ENCODE measurements around the gene EIF2B1. TPM values are rescaled to one million over a fixed set of nuclear protein-coding genes. Genes with fewer than 3 reads are reported as not detected.

EIF2B1 gene
- total and polyA plus RNA-seq, 9 of the 15 experiments (the other 6 are each of a cell fraction or from before 2014, with no cell fraction given): 35.7 to 195 (median 67.8) TPM

GRCh38 chr12:123601602-123602489, 31.6 kb downstream of the EIF2B1 start, which contains the start of gene DDX55 (continued):
- TF ChIP-seq ZNF232 (CRISPR knock-in tag; IDR thresholded peaks at IDR 0.05): no peak
- TF ChIP-seq MIER1 (IDR thresholded peaks at IDR 0.05; ENCODE audit: low read depth): 0 out of 2 replicates have a peak, but pooled peaks have one; percentile 21
- TF ChIP-seq NFRKB (IDR thresholded peaks at IDR 0.05; ENCODE audit: low read depth): peak; percentile 86; the same call in 1 of the 2 replicates
- TF ChIP-seq ATF7 (IDR thresholded peaks at IDR 0.05): peak; percentile 88
- TF ChIP-seq TGIF2 (CRISPR knock-in tag; IDR thresholded peaks at IDR 0.05): peak; percentile 77; the same call in 1 of the 2 replicates
- TF ChIP-seq, protein P1, sequence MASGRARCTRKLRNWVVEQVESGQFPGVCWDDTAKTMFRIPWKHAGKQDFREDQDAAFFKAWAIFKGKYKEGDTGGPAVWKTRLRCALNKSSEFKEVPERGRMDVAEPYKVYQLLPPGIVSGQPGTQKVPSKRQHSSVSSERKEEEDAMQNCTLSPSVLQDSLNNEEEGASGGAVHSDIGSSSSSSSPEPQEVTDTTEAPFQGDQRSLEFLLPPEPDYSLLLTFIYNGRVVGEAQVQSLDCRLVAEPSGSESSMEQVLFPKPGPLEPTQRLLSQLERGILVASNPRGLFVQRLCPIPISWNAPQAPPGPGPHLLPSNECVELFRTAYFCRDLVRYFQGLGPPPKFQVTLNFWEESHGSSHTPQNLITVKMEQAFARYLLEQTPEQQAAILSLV (tag; IDR thresholded peaks at IDR 0.05): peak; percentile 31; the same call in 1 of the 2 replicates
- TF ChIP-seq U2AF1 (optimal IDR thresholded peaks at IDR 0.05; ENCODE audit: low read depth, low read length): peak; percentile 100
- TF ChIP-seq GABPB1 (CRISPR knock-in tag; IDR thresholded peaks at IDR 0.05): peak; percentile 100
- no peak for TF ChIP-seq NFXL1 (CRISPR knock-in tag; IDR thresholded peaks at IDR 0.05)
- TF ChIP-seq, protein P2, sequence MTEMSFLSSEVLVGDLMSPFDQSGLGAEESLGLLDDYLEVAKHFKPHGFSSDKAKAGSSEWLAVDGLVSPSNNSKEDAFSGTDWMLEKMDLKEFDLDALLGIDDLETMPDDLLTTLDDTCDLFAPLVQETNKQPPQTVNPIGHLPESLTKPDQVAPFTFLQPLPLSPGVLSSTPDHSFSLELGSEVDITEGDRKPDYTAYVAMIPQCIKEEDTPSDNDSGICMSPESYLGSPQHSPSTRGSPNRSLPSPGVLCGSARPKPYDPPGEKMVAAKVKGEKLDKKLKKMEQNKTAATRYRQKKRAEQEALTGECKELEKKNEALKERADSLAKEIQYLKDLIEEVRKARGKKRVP (CRISPR knock-in tag; IDR thresholded peaks at IDR 0.05): 0 out of 2 replicates have a peak, but pooled peaks have one; percentile 24
- peak; percentile 92 for TF ChIP-seq GTF2E2 (tag; IDR thresholded peaks at IDR 0.05)
- no peak for TF ChIP-seq SMARCA4 (IDR thresholded peaks at IDR 0.05)
- TF ChIP-seq, protein P3, sequence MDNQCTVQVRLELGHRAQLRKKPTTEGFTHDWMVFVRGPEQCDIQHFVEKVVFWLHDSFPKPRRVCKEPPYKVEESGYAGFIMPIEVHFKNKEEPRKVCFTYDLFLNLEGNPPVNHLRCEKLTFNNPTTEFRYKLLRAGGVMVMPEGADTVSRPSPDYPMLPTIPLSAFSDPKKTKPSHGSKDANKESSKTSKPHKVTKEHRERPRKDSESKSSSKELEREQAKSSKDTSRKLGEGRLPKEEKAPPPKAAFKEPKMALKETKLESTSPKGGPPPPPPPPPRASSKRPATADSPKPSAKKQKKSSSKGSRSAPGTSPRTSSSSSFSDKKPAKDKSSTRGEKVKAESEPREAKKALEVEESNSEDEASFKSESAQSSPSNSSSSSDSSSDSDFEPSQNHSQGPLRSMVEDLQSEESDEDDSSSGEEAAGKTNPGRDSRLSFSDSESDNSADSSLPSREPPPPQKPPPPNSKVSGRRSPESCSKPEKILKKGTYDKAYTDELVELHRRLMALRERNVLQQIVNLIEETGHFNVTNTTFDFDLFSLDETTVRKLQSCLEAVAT (IDR thresholded peaks at IDR 0.05): peak in 1 of 2 experiments; percentile 83; a peak in 2 of 4 replicates
- TF ChIP-seq ZNF165 (CRISPR knock-in tag; IDR thresholded peaks at IDR 0.05; ENCODE audit: borderline replicate concordance): 0 out of 2 replicates have a peak, but pooled peaks have one; percentile 56
- TF ChIP-seq CCNT2 (IDR thresholded peaks at IDR 0.05; ENCODE audit: borderline replicate concordance, extremely low read depth, insufficient read length, low read depth, low read length): peak; percentile 70
- TF ChIP-seq, protein P4, sequence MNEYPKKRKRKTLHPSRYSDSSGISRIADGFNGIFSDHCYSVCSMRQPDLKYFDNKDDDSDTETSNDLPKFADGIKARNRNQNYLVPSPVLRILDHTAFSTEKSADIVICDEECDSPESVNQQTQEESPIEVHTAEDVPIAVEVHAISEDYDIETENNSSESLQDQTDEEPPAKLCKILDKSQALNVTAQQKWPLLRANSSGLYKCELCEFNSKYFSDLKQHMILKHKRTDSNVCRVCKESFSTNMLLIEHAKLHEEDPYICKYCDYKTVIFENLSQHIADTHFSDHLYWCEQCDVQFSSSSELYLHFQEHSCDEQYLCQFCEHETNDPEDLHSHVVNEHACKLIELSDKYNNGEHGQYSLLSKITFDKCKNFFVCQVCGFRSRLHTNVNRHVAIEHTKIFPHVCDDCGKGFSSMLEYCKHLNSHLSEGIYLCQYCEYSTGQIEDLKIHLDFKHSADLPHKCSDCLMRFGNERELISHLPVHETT (CRISPR knock-in tag; conservative IDR thresholded peaks at IDR 0.05 in 1 of 2, IDR thresholded peaks at IDR 0.05 in 1 of 2): peak in 1 of 2 experiments; percentile 87; a peak in 2 of 4 replicates
- TF ChIP-seq TBL1XR1 (IDR thresholded peaks at IDR 0.05; ENCODE audit: low read length in 2 of 2): peak; percentile 59 to 75; a peak in 1 of 4 replicates
- 0 out of 2 replicates have a peak, but pooled peaks have one; percentile 7 for TF ChIP-seq SPI1 (IDR thresholded peaks at IDR 0.05; ENCODE audit: borderline replicate concordance, low read depth, low read length)
- TF ChIP-seq GABPB2 (CRISPR knock-in tag; conservative IDR thresholded peaks at IDR 0.05): no peak
- peak; percentile 100 for TF ChIP-seq EP400 (IDR thresholded peaks at IDR 0.05)
- no peak for TF ChIP-seq ZNF644 (tag; IDR thresholded peaks at IDR 0.05; ENCODE audit: low read depth)
- TF ChIP-seq ZKSCAN8 (CRISPR knock-in tag; IDR thresholded peaks at IDR 0.05): no peak
- TF ChIP-seq CSDE1 (IDR thresholded peaks at IDR 0.05): no peak
